T-helper 1 cell treated with Interleukin-12 subunit alpha and Interleukin-12 subunit beta and Interleukin-4 antibody, amounts not matched to agents 30 ng/mL and 1 ng/mL, for 36 hours (primary cell): Measurements from ENCODE around the gene TANC1. TPM values are rescaled to one million over a fixed set of nuclear protein-coding genes. Genes with fewer than 3 reads are reported as not detected.

Experiments used
- intact Hi-C: fragments of 100-400 bp; cut with micrococcal nuclease; formaldehyde crosslinking; loops from one replicate; pipeline ENCODE4 v1.15.1; 2024
- total RNA-seq: library from RNA; stranded (reverse); gene quantifications from 2 replicates; pipeline ENCODE4 v1.2.3, GENCODE V29; 2022

The TANC1 gene
- total RNA-seq, 1 donor from 2014 or later, result 0.64 TPM

DNA sequence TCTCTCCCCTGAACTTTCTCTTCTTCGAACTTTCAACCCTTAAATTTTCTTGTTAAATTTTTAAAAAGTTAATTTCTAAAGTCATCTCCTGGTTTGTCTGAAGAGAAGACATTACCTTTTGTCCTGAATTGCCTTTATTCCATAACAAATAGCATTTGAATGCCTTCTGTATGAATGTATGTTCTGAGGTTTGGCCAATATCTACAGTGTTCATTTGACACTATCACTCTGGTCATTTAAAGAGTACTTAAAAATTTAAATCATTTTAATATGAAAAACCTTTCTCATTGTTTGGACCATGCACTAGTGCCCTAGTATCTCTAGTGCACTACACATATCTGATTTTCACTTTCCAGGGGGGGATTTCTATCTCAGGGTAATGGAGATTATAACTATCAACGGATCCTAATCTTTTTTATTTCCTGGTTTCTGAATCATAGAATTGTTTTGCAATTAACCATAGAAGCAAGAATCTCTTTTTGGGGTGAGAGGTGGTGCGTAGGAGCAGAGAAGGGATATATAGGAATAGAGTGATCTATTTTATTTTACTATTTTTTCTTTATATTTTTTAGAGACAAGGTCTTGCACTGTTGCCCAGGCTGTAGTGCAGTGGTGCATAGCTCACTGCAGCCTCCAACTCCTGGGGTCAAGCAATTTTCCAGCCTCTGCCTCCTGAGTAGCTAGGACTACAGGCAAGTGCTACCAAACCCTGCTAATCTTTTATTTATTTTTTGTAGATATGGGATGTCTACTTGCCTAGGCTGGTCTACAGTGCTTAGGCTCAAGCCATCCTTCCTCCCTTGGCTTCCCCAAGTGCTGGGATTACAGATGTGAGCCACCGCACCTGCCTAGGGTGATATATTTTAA is 25.5 kb downstream of the TANC1 start:
- intact Hi-C loops, result no loop called here

DNA sequence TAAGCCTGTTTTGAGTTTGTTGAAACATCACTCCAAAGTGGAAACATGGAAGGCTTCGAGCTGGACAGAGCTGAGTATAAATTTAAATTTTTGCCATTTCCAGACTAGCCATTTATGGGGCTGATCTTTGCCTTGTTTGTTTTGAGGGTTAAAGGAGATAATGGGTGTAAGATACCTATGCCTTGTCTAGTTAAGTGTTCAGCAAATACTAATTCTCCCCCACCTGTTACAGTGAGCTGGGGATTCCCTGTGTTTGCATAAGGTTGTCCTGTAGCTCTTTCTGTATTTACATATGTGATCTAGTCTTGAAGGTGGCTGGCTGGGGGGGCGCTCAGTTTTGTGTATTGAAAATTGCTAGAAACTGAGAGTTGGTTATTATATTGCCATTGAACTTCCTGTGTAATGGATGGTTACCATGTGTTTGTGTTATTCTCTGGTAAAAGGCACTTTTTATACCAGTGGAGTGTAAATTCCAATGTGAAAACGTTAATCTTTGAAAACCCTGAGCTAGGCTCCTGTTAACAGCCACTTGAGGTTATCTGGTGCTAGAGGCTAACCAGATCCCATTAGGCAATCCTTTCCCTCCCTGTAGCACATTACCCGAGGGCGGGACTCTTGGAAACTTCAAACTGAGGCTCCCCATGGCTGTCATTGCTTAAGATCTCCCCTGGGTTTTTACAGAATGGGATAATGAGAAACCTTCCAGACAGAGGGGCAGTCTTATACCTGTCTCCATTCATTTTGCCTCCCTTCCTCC is 26.7 kb downstream of the TANC1 start:
- intact Hi-C loops, result no loop called here

DNA sequence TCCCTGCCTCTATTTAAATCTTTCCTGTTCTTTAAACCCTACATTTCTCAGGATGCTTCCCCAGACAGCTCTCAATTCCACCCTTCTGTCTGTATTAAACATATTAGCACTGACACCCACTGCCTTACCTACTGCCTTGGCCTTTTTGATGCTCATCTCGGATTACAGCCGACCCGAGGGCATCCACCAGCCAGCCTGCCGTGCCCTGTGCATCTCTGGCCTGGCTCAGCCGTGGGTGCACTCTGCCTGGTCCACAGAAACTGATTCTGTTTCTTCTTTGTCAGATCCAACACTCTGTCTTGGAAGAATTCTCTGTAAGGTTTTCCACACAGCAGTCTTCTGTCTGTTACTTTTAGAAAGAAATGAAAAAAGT is 27.2 kb downstream of the TANC1 start:
- intact Hi-C loops, result no loop called here

DNA sequence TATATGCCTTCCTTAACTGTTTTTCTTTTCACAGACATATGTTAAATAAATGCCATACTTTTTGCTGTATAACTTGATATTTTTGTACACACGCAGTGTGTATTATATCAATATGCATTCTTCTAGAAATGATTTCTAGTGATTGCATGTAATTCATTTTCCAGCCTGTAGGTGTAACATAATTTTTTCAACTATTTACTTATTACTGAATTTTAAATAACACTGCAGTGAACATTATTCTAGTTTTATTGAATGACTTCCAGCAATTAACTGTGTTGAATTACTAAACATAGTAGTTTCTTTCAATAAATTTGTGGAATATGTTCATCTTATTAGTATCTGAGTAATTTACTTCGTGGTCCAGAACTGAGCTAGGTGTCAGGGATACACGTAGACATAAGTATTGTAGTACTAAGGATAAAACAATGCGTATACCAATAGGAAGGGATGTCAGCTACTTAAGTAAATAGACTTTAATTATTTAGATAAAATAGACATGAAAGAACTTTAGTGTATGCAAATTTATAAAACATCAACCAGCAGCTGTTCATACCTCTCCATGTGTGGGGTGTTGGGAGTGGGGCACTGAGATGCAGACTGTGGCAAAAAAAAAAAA is 28.0 kb downstream of the TANC1 start:
- intact Hi-C loops, result no loop called here

DNA sequence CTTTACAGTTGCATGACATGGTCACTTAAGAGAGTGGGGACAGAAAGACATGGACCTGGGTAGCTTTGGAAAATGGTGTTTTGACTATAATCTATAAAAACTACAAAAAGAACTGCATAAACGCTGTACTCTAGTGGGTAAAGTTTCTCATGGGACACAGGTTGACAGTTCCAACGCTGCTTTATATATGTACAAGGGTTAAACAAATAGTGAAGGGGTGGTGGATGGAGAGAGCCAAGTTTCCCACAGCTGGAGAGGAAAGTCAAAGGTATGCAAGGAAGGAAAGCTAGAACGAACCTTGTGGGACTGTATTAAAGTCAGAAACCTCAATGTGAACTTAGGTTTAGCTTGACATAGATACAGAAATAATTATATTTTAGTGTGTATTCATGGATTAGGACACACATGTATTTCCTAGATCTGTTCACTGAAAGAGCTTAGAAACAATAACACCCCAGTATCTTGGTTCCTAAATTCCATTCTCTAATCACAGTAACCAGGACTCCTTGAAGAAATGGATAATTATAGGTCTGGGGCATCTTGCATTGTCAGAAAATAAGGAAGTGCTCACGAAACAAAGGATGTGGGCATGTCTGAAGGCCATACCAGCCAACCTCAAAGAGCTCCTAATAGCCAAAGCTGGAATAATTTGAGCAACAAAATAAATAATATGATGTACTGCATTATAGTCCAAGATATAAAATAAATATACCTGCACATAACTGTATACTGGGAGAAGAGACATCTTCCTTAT is 28.8 kb downstream of the TANC1 start:
- intact Hi-C loops, result no loop called here

DNA sequence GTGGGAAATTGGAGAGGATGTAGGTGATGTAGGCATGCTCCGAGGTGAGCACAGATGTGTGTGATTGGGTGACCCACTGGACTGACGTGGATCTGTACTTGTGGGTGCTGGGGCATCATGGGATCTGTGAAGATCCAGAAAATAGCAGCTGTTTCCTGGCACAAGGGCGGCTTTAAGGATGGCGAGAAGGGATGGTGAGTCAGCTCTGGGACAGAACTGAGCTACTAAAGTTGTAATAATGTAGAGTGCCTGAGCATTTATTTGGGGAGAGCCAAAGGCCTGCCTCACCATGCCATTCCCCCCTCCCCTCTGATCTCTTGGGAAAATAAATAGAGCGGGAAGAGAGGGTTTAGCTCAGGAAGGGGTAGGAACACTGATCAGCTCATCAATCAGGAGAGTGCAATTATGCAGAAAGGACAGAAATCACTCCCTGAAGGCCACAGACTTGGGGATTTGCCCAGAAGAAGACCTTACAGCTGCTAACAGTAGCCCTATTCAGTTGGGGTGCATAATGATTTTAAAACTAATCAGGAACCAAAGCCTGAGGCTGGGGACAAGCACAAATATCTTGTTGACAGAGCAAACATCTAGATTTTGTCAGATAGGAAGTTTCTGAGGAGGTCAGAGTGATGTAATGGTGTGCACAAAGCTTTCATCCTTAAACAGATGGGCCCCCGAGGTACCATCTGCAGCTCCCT is 30.3 kb downstream of the TANC1 start:
- intact Hi-C loops, result no loop called here

DNA sequence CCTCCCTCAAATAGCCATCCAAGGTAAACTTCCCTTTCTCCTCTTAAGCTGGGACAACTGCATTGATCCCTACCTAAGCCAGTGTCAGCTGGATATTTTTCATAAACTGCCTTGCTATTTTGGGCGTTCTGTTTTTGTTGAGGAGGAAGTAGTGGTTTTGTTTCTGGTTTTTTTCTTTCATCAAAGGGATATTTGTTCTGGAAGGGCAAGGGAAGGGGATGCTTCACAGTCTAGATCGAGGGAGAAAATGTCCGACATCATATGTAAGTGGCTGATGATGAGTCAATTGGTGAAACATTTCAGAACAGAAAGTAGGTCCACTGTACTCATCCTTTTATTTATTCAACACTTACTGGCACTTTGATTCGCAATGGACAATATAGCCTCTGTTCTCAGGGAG is 31.0 kb downstream of the TANC1 start:
- intact Hi-C loops, result no loop called here

DNA sequence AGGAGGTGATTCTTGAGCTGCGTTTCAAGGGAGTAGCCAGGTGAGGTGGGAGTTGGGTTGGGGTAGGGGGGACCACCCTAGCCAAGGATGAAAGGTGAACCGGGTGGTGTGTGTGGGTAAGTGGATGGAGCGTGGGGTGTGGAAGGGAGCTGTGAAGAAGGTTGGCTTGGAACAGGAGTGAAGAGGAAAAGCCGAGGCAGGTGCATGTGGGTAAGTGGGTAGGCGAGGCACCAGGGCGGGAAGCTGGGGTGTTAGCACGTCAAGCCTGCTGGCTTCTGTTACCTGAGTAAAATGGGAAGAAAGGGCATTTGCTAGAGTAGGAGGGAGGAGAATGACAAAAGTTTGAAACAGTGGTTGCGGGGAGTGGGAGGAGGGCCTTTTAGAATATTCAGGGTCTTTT is 31.6 kb downstream of the TANC1 start:
- intact Hi-C loops, result loop anchor here (1.0 kb wide), 1 partner anchor 48 kb away; no protein-coding TSS in a partner anchor

DNA sequence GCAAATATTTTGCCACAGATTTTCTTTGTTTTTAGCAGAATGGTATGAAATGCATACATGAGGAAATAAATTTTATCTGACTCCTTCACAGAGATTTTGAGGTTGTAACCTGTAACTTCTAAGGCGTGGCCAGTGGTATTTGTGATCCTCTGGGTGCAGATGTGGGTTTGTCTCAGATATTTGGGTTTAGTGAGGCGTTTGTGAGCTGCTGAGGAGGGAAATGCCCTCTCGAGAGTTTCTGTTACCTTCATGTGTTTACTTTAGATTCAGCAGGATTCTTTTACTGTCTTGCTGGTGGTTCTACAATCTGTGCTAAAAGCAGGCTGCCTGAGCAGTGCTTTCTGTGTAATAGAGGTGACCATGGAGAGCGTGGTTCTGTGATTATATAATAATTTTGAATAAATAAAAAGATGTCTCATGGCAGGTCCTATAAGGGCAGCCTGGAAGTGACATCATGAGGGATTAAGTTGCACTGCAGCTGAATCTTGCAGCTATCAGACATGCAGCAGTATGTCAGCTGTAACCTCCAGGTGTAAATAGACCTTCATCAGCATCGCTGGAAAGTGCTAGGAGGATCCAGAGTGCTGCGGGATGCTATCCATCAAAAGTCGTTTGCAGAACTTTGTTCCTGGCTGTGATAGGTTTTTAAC is 34.1 kb downstream of the TANC1 start:
- intact Hi-C loops, result no loop called here

DNA sequence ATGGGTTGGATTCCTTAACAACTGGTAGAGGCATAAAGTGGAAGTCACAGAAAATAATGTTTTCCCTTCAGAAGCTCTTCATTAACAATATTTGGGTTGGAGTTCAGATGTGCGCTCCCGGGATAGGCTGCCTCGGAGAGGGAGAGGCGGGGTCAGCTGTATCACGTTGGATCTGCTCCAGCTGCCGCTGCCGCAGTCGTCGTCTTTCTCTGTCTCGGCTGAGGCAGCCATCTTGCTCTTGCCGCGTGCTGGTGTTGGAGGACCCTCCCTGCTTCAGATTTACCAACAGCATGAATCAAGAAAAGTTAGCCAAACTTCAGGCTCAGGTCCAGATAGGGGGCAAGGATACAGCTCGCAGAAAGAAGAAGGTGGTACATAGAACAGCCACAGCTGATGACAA is 35.1 kb downstream of the TANC1 start:
- intact Hi-C loops, result no loop called here

DNA sequence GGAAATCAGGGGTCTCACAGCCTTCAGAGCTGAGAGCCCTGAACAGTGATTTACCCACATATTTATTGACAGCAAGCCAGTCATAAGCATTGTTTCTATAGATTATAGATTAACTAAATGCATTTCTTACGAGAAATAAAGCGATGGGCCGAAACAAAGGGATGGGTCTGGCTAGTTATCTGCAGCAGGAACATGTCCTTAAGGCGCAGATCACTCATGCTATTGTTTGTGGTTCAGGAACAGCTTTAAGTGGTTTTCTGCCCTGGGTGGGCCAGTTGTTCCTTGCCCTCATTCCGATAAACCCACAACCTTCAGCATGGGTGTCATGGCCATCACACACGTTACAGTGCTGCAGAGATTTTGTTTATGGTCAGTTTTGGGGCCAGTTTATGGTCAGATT is 36.4 kb downstream of the TANC1 start:
- intact Hi-C loops, result no loop called here

DNA sequence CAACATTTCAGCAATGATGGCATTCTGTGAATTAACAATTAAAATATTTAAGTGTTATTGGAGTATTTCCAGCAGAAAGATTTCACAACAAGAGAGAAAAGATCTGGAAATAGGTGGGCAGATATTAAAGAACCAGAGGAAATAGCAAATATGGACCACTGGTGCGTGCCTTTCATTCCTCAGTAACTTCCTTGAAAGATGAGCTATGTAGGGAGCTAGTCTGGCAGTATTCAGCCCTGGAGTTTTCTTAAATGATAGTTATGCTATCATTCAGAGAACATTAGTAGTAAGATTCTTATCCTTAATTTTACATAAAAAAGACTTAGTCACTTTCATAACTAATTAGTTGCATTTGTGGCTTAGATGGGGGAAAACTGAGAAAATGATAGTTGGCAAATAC is 41.5 kb downstream of the TANC1 start:
- intact Hi-C loops, result no loop called here

DNA sequence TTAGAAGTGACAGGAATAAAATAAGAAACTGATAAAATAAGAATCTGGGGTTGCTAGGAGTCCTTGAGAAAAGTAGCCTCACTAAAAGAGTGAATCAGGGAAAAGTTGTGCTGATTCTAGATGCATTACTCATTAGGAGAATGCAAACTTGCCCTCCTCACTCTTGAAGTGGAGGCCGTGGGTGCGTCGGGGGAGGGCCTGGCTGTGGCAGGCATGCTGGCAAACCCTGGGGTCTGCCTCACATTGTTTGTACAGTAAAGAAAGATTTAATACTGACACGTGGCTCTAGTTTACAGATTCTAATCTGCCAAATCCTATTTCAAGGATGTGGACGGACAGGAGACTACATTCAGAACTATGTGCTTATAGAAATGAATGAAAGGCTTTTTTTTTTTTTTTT is 41.9 kb downstream of the TANC1 start:
- intact Hi-C loops, result no loop called here

DNA sequence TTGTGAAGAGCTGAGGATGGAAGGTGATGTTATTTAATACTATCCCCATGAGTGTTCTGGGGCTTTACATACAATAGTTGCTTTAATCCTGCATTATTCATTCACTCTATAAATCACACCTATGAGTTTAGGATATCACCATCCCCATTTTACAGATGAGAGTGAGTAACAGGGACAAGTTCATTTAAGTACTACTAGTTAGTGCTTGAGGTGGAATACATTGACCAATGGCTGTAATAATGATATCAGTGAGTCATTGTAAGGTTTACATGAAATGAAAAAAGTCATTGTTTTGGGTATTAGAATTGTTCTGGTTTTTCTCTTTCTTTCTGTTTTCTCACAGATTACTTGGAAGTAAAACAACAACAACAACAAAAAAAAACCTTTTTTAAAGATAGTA is 42.5 kb downstream of the TANC1 start:
- intact Hi-C loops, result no loop called here

DNA sequence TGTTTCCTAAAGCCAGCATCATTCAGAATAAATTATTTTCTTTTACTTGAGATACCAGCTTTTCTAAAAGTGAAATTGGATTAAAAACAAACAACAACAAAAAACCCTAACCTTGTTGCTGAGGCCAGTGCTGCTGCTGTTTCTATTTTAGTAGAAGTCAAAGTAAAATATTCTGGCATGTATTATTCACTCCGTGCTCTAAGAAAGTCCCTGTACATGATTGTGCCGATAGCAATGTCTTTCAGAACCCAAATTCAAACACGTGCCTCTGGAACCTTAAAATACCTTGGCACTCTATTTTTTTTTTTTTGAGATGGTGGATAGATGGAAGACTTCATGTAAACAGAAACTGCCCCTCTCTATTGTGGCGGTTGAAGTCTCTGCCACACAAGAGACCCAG is 43.7 kb downstream of the TANC1 start:
- intact Hi-C loops, result no loop called here

DNA sequence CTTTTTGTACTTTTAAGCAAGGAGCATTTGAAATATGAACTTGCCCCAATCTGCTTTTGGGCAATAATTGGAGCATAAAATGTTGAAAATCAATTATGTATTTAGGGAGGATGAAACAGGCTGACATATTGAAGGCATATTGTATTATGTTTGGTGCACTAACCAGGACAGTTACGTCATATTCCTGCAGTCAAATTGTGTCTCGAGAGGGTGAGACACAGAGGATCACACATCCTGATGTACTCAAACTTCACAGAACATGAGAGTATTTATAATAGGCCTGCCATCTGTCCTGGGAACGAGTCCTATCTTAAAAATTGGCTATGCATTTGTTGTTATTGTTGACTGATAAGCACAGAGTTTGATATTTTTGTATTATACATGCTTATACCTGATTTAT is 44.7 kb downstream of the TANC1 start:
- intact Hi-C loops, result no loop called here

DNA sequence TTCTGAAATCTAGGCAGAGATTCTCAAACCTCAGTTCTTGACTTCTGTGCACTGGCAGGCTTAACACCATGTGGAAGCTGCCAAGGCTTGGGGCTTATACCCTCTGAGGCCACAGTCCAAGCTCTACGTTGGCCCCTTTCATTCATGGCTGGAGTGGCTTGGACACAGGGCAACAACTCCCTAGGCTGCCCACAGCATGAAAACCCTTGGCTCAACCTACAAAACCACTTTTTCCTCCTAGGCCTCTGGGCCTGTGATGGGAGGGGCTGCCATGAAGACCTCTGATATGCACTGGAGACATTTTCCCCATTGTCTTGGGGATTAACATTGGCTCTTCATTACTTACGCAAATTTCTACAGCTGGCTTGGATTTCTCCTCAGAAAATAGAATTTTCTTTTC is 46.7 kb downstream of the TANC1 start:
- intact Hi-C loops, result no loop called here

DNA sequence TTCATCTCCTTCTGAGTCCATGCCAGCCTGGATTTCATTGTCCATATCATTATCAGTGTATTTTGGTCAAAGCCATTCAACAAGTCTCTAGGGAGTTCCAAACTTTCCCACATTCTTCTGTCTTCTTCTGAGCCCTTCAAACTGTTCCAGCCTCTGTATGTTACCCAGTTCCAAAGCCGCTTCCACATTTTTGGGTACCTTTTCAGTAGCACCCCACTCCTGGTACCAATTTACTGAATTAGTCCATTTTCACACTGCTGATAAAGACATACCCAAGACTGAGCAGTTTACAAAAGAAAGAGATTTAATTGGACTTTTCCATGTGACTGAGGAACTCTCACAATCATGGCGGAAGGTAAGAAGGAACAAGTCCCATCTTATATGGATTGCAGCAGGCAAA is 47.4 kb downstream of the TANC1 start:
- intact Hi-C loops, result no loop called here

DNA sequence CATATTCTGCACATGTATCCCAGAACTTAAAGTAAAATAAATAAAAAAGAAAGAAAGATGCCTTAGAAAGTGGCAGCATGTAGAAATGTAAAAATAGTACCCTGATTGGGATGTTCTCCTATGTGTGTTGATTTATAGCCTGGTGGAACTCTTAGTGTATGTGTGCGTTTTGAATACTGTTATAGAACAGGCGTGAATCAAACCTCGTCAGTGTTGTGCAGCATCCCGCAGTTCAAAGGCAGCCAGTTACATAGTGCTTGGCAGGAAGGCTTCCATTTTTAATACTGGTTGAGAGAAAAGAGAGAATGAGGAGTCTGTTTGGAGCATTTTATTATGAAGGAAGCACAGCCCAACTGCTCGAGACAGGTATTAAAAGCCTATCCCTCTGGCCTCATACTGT is 49.4 kb downstream of the TANC1 start:
- intact Hi-C loops, result no loop called here

DNA sequence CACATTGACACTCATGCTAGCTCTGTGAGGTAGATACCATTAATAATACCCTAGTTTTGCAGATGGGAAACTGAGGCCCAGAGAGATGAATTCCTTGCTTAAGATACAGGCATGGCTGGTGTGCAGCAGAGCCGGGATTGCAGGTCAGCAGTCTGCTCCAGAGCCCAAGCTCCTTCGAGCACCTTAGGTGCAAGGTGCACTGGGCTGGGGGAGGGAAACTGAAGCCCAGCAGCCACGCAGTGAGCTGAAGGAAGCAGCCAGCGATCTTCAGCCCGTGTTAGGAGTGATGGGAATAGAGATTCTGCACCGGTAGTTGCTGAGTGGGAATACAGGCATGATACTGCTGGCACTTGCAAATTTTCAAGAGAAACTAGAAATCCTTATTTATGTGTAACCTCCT is 50.6 kb downstream of the TANC1 start:
- intact Hi-C loops, result no loop called here

DNA sequence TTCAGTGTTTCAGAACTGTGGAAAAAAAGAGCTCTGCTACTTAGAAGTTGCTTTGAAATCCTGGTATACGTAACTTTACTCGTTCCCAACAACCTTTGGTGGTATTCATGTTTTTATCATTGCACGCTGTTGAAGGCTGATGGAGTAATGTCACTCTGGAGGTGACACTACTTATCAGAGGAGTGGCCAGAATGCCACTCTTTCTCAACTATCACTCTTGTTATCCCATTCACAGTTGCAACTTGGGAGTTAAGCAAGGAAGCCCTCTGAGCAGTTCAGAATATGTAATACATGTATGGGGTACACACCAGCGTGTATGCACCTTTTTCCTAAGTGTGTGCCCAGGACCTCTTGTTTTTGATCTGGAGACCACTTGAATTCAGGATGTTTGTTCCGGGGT is 53.6 kb downstream of the TANC1 start:
- intact Hi-C loops, result no loop called here
